ENCODE measurements around the gene PIK3CB.

DNA sequence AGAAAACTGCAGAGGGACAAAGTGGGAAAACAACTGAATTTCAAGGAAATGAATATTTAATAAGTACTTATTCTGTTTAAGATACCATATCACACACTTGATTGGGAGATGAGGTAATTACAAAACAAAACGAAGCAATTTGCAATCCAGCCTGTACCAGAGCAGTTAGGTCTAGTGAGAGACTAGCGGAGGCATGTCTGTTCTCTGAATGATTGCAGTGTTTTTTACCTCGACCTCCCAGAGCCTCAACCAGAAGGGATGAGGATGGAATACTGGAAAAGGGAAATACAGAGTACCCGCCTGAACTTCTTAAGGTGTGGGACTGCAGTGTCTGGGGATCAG is 59.5 kb downstream of the PIK3CB start:
- TF ChIP-seq, protein P1, sequence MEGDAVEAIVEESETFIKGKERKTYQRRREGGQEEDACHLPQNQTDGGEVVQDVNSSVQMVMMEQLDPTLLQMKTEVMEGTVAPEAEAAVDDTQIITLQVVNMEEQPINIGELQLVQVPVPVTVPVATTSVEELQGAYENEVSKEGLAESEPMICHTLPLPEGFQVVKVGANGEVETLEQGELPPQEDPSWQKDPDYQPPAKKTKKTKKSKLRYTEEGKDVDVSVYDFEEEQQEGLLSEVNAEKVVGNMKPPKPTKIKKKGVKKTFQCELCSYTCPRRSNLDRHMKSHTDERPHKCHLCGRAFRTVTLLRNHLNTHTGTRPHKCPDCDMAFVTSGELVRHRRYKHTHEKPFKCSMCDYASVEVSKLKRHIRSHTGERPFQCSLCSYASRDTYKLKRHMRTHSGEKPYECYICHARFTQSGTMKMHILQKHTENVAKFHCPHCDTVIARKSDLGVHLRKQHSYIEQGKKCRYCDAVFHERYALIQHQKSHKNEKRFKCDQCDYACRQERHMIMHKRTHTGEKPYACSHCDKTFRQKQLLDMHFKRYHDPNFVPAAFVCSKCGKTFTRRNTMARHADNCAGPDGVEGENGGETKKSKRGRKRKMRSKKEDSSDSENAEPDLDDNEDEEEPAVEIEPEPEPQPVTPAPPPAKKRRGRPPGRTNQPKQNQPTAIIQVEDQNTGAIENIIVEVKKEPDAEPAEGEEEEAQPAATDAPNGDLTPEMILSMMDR (IDR thresholded peaks at IDR 0.05) = no peak
- TF ChIP-seq POLR2A (IDR thresholded peaks at IDR 0.05) (no peak), POLR2AphosphoS5 (IDR thresholded peaks at IDR 0.05) (no peak)
